ENCODE measurements around the gene CLASRP.

Gene CLASRP

GRCh38 chr19:45094707-45095106 is 55.9 kb downstream of the CLASRP start:
- TF ChIP-seq TOX (CRISPR knock-in tag; IDR thresholded peaks at IDR 0.05; ENCODE audit: borderline replicate concordance) (no peak), GLIS3 (CRISPR knock-in tag; IDR thresholded peaks at IDR 0.05) (no peak), TCF4 (CRISPR knock-in tag; IDR thresholded peaks at IDR 0.05; ENCODE audit: borderline replicate concordance) (no peak), ZFP3 (CRISPR knock-in tag; IDR thresholded peaks at IDR 0.05) (no peak), POU6F1 (CRISPR knock-in tag; IDR thresholded peaks at IDR 0.05; ENCODE audit: borderline replicate concordance, low read depth) (no peak), ZC3H10 (CRISPR knock-in tag; IDR thresholded peaks at IDR 0.05) (no peak)
- ATAC-seq: no peak

- ATAC-seq: no peak
- no peak for TF ChIP-seq PPARA (CRISPR knock-in tag; IDR thresholded peaks at IDR 0.05; ENCODE audit: borderline replicate concordance)
- no peak for TF ChIP-seq GLIS3 (CRISPR knock-in tag; IDR thresholded peaks at IDR 0.05)
- no peak for TF ChIP-seq POU6F1 (CRISPR knock-in tag; IDR thresholded peaks at IDR 0.05; ENCODE audit: borderline replicate concordance, low read depth)
- TF ChIP-seq ZFP3 (CRISPR knock-in tag; IDR thresholded peaks at IDR 0.05): no peak
- TF ChIP-seq TSHZ2 (CRISPR knock-in tag; IDR thresholded peaks at IDR 0.05): no peak
- no peak for TF ChIP-seq BACH2 (CRISPR knock-in tag; IDR thresholded peaks at IDR 0.05; ENCODE audit: borderline replicate concordance)
- TF ChIP-seq SNAI2 (CRISPR knock-in tag; IDR thresholded peaks at IDR 0.05): no peak
- no peak for TF ChIP-seq ZFP30 (CRISPR knock-in tag; IDR thresholded peaks at IDR 0.05)
- no peak for TF ChIP-seq ARNTL (CRISPR knock-in tag; IDR thresholded peaks at IDR 0.05; ENCODE audit: borderline replicate concordance, low read depth)
- TF ChIP-seq TOX (CRISPR knock-in tag; IDR thresholded peaks at IDR 0.05; ENCODE audit: borderline replicate concordance): no peak
- TF ChIP-seq RARB (CRISPR knock-in tag; IDR thresholded peaks at IDR 0.05): no peak
- TF ChIP-seq CREB5 (CRISPR knock-in tag; IDR thresholded peaks at IDR 0.05; ENCODE audit: low read depth): no peak
- no peak for TF ChIP-seq ESRRG (CRISPR knock-in tag; IDR thresholded peaks at IDR 0.05)
- TF ChIP-seq ISL1 (CRISPR knock-in tag; IDR thresholded peaks at IDR 0.05): no peak
Measured at GRCh38 chr19:45095496-45096413, 56.9 kb downstream of the CLASRP start.

GRCh38 chr19:45096700-45097099 is 57.9 kb downstream of the CLASRP start:
- no peak for ATAC-seq
- TF ChIP-seq ESRRG (CRISPR knock-in tag; IDR thresholded peaks at IDR 0.05): no peak
- TF ChIP-seq POU6F1 (CRISPR knock-in tag; IDR thresholded peaks at IDR 0.05; ENCODE audit: borderline replicate concordance, low read depth): no peak
- TF ChIP-seq SNAI2 (CRISPR knock-in tag; IDR thresholded peaks at IDR 0.05): no peak
- TF ChIP-seq PPARA (CRISPR knock-in tag; IDR thresholded peaks at IDR 0.05; ENCODE audit: borderline replicate concordance): no peak
- no peak for TF ChIP-seq CSDC2 (CRISPR knock-in tag; IDR thresholded peaks at IDR 0.05)
- TF ChIP-seq ZNF565 (CRISPR knock-in tag; conservative IDR thresholded peaks at IDR 0.05; ENCODE audit: low read depth): no peak
- no peak for TF ChIP-seq RARB (CRISPR knock-in tag; IDR thresholded peaks at IDR 0.05)
- no peak for TF ChIP-seq PATZ1 (CRISPR knock-in tag; IDR thresholded peaks at IDR 0.05; ENCODE audit: borderline replicate concordance)
- TF ChIP-seq ARNTL (CRISPR knock-in tag; IDR thresholded peaks at IDR 0.05; ENCODE audit: borderline replicate concordance, low read depth): no peak
- TF ChIP-seq ZNF70 (CRISPR knock-in tag; IDR thresholded peaks at IDR 0.05): no peak
- no peak for TF ChIP-seq ZFP3 (CRISPR knock-in tag; IDR thresholded peaks at IDR 0.05)
- TF ChIP-seq CREB5 (CRISPR knock-in tag; IDR thresholded peaks at IDR 0.05; ENCODE audit: low read depth): no peak

Data from SK-N-SH treated with all-trans-retinoic acid at 6 μM for 48 hours (cell line).